Keratinocyte (primary cell): ENCODE measurements around the gene TNS3. TPM values are rescaled to one million over a fixed set of nuclear protein-coding genes. Genes with fewer than 3 reads are reported as not detected.

Experiments used
- DNase-seq: peaks from one replicate; pipeline ENCODE4 v3.0.0-alpha.2; 2011; ENCODE audit warnings: low read depth, missing footprints, low spot score
- FAIRE-seq: peaks from 2 replicates; lab custom pipeline; 2011; peaks lifted over from hg19 to GRCh38; lab: Jason Lieb, UNC
- H2AFZ ChIP-seq: 2 replicates; pipeline ENCODE4 v1.6.0; 2012; ENCODE audit warnings: low read length, control low read depth, inconsistent platforms; ENCODE audit not compliant: control insufficient read depth
- H3K27ac ChIP-seq: 2 replicates; pipeline ENCODE4 v1.5.1; 2011; ENCODE audit warnings: low read length; ENCODE audit not compliant: control insufficient read depth, insufficient read depth
- H3K27me3 ChIP-seq: 3 replicates; pipeline ENCODE4 v1.6.0; 2011; ENCODE audit warnings: low read length; ENCODE audit not compliant: control insufficient read depth, insufficient read depth; ENCODE audit errors: extremely low read depth
- H3K36me3 ChIP-seq, 2 experiments: 2 replicates in 1 of 2; 3 replicates in 1 of 2; pipeline ENCODE4 v1.5.1; 2011; ENCODE audit warnings: low read length in 2 of 2, mild to moderate bottlenecking in 1 of 2; ENCODE audit not compliant: control insufficient read depth in 2 of 2, insufficient read depth in 2 of 2; ENCODE audit errors: extremely low read depth in 1 of 2
- H3K4me1 ChIP-seq: 3 replicates; pipeline ENCODE4 v1.5.1; 2011; ENCODE audit warnings: low read length; ENCODE audit not compliant: control insufficient read depth, insufficient read depth; ENCODE audit errors: extremely low read depth
- H3K4me2 ChIP-seq: 3 replicates; pipeline ENCODE4 v1.6.0; 2011; ENCODE audit warnings: low read depth, low read length; ENCODE audit not compliant: control insufficient read depth, insufficient read depth; ENCODE audit errors: extremely low read depth
- H3K4me3 ChIP-seq, 3 experiments: fragments of 200-600 bp in 1 of 3; sonication (generic) in 1 of 3; 2 replicates in 2 of 3; 3 replicates in 1 of 3; pipeline ENCODE4 v1.5.1; 2011 to 2016; ENCODE audit warnings: low read length in 3 of 3, mild to moderate bottlenecking in 3 of 3, control low read depth in 2 of 3, inconsistent platforms in 1 of 3, low read depth in 1 of 3, mixed read lengths in 1 of 3, mixed run types in 1 of 3, moderate library complexity in 1 of 3; ENCODE audit not compliant: control insufficient read depth in 2 of 3, insufficient read depth in 2 of 3; ENCODE audit errors: extremely low read depth in 1 of 3
- H3K79me2 ChIP-seq: 2 replicates; pipeline ENCODE4 v1.6.0; 2012; ENCODE audit warnings: low read length; ENCODE audit not compliant: control insufficient read depth, insufficient read depth
- H3K9ac ChIP-seq: 3 replicates; pipeline ENCODE4 v1.6.0; 2011; ENCODE audit warnings: low read length; ENCODE audit not compliant: control insufficient read depth, insufficient read depth; ENCODE audit errors: extremely low read depth
- H3K9me1 ChIP-seq: 3 replicates; pipeline ENCODE4 v1.6.0; 2011; ENCODE audit warnings: low read length; ENCODE audit not compliant: control insufficient read depth, insufficient read depth; ENCODE audit errors: extremely low read depth
- H3K9me3 ChIP-seq: 2 replicates; pipeline ENCODE4 v1.5.1; 2012; ENCODE audit warnings: low read depth, low read length; ENCODE audit not compliant: control insufficient read depth
- H4K20me1 ChIP-seq: 3 replicates; pipeline ENCODE4 v1.6.0; 2011; ENCODE audit warnings: low read length; ENCODE audit not compliant: control insufficient read depth, insufficient read depth; ENCODE audit errors: extremely low read depth
- EZH2 ChIP-seq: IDR thresholded peaks from one replicate; pipeline ENCODE4 v1.6.1; 2012; ENCODE audit warnings: inconsistent platforms, mild to moderate bottlenecking, low read length, moderate library complexity
- dilution Hi-C: fragments of 300-500 bp; cut with MboI; formaldehyde crosslinking; loops from one replicate; pipeline ENCODE4 v1.7.0; 2020; ENCODE audit warnings: low sequenced_read_pairs; ENCODE audit not compliant: extremely low pct_ligation_motif_present
- polyA plus RNA-seq, 5 experiments: library from polyadenylated mRNA; depleted of rRNA in 3 of 5; stranded (reverse) in 3 of 5; stranded (forward) in 1 of 5; unstranded in 1 of 5; fragments of >200 nt; gene quantifications; 1 replicate in 1 of 5; 2 replicates in 3 of 5; 3 replicates in 1 of 5; pipeline versions ENCODE4 v1.2.1 to v1.2.3, GENCODE V29; 2011 to 2012; ENCODE audit warnings: missing spikeins in 2 of 5, low read depth in 1 of 5, low replicate concordance in 1 of 5
- TF ChIP-seq, protein P1 (sequence below), 3 experiments: IDR thresholded peaks in 1 of 3; conservative IDR thresholded peaks in 1 of 3; optimal IDR thresholded peaks in 1 of 3; 2 replicates in 2 of 3; 3 replicates in 1 of 3; pipeline versions ENCODE3 to v1.5.1; 2011; ENCODE audit warnings: low read length in 3 of 3, mild to moderate bottlenecking in 3 of 3, moderate library complexity in 2 of 3, control low read depth in 1 of 3, inconsistent platforms in 1 of 3; ENCODE audit not compliant: insufficient read depth in 2 of 3; ENCODE audit errors: extremely low read depth in 1 of 3

TNS3 gene
- polyA plus RNA-seq, 1 donor (not counting 4 experiments of a cell fraction or from before 2014, with no cell fraction given) = 3.9 TPM

DNA sequence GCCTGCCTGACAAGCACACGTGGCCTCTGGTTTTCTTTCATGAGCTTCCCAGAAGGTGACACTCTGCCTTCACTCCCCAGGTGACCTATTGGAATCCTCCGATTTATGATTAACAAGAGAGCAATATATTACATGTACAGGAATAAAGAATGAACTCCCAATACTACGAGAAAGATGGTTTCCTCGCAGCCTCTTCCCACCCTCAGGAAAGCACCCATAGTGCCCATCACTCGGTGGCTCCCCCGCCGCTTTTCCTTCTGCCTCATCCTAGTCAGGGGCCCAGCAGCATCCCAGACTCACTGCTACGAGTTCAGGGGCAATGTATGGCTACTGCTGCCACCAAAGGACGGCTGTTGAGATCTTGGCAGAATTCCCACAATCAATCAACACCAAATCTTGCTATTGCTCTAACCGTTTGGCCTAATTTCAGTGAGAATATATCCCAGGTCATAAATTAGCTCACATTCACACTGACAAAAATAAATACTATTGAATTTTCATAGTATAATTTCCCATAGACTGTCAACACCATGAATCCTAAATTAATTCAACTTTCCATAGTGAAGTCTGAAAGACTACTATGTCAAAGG lies 196.3 kb downstream of the TNS3 start:
- DNase-seq = no peak
- Histone ChIP-seq H4K20me1 (no peaks in the 10 kb centered on the region), H3K9ac (no peak overlapping the region), H3K9me3 (no peaks in the 10 kb centered on the region), H2AFZ (no peak overlapping the region), H3K27me3 (peaks cover 14% of the 10 kb centered on the region), H3K79me2 (no peaks in the 10 kb centered on the region), H3K4me1 (peaks cover 5% of the 10 kb centered on the region), H3K9me1 (no peaks in the 10 kb centered on the region), H3K36me3 (no peaks in the 10 kb centered on the region), H3K4me3 (no peak overlapping the region), H3K4me2 (no peak overlapping the region), H3K27ac (no peak overlapping the region)
- dilution Hi-C loops = no loop called here
- FAIRE-seq = no peak
- TF ChIP-seq EZH2 = no peak
- TF ChIP-seq, protein P1, sequence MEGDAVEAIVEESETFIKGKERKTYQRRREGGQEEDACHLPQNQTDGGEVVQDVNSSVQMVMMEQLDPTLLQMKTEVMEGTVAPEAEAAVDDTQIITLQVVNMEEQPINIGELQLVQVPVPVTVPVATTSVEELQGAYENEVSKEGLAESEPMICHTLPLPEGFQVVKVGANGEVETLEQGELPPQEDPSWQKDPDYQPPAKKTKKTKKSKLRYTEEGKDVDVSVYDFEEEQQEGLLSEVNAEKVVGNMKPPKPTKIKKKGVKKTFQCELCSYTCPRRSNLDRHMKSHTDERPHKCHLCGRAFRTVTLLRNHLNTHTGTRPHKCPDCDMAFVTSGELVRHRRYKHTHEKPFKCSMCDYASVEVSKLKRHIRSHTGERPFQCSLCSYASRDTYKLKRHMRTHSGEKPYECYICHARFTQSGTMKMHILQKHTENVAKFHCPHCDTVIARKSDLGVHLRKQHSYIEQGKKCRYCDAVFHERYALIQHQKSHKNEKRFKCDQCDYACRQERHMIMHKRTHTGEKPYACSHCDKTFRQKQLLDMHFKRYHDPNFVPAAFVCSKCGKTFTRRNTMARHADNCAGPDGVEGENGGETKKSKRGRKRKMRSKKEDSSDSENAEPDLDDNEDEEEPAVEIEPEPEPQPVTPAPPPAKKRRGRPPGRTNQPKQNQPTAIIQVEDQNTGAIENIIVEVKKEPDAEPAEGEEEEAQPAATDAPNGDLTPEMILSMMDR (optimal IDR thresholded peaks at IDR 0.05 in 1 of 3, IDR thresholded peaks at IDR 0.05 in 1 of 3, conservative IDR thresholded peaks at IDR 0.05 in 1 of 3; ENCODE audit: extremely low read depth in 1 of 3, insufficient read depth in 2 of 3, low read length in 3 of 3) = no peak

DNA sequence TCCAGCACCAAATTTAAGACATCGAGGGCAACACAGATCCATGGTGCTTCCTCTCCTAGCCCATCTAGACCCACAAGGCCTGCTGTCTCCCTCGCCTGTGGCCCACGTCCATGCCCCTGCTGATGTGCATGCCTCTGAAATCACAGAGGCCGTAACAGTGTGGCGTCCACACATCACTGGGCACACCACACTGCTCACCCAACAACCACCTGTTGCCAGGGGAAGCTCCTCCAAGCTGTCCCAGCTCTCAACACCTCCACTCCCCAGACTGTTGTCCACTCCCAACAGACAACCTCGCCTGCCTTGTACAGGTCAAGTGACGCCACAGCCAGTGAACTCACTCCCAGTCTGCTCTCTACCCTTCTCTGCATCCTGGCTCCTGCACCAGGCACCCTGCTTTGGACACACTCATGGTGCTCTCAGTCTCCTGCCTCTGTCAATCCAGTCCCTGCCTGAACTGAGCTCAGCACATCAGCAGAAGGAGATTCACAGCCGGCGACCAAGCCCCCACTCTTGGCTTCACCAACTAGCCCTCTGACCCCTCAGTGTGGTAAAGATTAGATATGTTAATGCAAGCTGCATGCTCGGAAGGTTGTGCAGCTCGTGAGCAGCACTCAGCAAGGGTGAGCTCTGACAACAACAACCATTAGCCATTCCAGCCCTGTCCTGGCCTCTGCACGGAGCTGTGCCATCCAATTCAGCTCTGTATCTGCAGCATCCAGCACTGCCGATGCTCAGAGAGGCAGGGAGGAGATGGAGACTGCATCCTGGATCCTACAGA lies 197.0 kb downstream of the TNS3 start:
- H3K36me3 ChIP-seq = no peaks in the 10 kb centered on the region
- peaks cover 12% of the 10 kb centered on the region for H3K4me1 ChIP-seq
- H2AFZ ChIP-seq = no peak overlapping the region
- no peaks in the 10 kb centered on the region for H3K9me3 ChIP-seq
- H3K9me1 ChIP-seq = no peaks in the 10 kb centered on the region
- TF ChIP-seq, protein P1 (optimal IDR thresholded peaks at IDR 0.05 in 1 of 3, IDR thresholded peaks at IDR 0.05 in 1 of 3, conservative IDR thresholded peaks at IDR 0.05 in 1 of 3; ENCODE audit: extremely low read depth in 1 of 3, insufficient read depth in 2 of 3, low read length in 3 of 3) = no peak
- TF ChIP-seq EZH2 = no peak
- dilution Hi-C loops = no loop called here
- H3K9ac ChIP-seq = no peak overlapping the region
- peaks cover 14% of the 10 kb centered on the region for H3K27me3 ChIP-seq
- DNase-seq (no peak), FAIRE-seq (no peak)
- no peak overlapping the region for H3K27ac ChIP-seq
- H4K20me1 ChIP-seq = no peaks in the 10 kb centered on the region
- no peak overlapping the region for H3K4me3 ChIP-seq
- no peak overlapping the region for H3K4me2 ChIP-seq
- no peaks in the 10 kb centered on the region for H3K79me2 ChIP-seq
